A673 (cell line): ENCODE results near the gene TMEM121. TPM values are rescaled to one million over a fixed set of nuclear protein-coding genes. Genes with fewer than 3 reads are reported as not detected.

Source experiments
- BruUV-seq: library from RNA; stranded (reverse); fragments of 400-500 nt; replicated peaks from 2 replicates; lab custom pipeline; 2021; lab: Mats Ljungman, UMichigan
- CTCF ChIA-PET: fragments of 300-600 bp; sonication (Branson Sonifier 250); formaldehyde crosslinking; loops from one replicate; lab custom pipeline; 2022; ENCODE audit warnings: antibody characterized with exemption; lab: Charles Lee
- POLR2A ChIA-PET: fragments of 300-600 bp; sonication (Branson Sonifier 250); formaldehyde crosslinking; loops from one replicate; lab custom pipeline; 2022; ENCODE audit warnings: antibody characterized with exemption; ENCODE audit not compliant: low non-redundant PET; lab: Charles Lee
- DNase-seq: peaks from one replicate; pipeline ENCODE4 v3.0.0-alpha.2; 2015; ENCODE audit warnings: low spot score
- H3K27ac ChIP-seq: fragments of 200-600 bp; sonication (generic); 2 replicates; pipeline ENCODE4 v1.5.1; 2016; ENCODE audit warnings: mixed run types, low read depth, mild to moderate bottlenecking, mixed read lengths, antibody characterized with exemption, low read length; ENCODE audit not compliant: poor library complexity, severe bottlenecking
- H3K27me3 ChIP-seq: fragments of 200-600 bp; sonication (generic); replicated peaks from 2 replicates; pipeline ENCODE4 v1.6.1; 2017; ENCODE audit warnings: mixed run types, low read depth, mild to moderate bottlenecking, mixed read lengths, antibody characterized with exemption, low read length; ENCODE audit not compliant: insufficient read depth, poor library complexity
- H3K36me3 ChIP-seq: fragments of 200-600 bp; sonication (generic); 2 replicates; pipeline ENCODE4 v1.6.1; 2016; ENCODE audit warnings: mixed run types, mild to moderate bottlenecking, mixed read lengths, antibody characterized with exemption, low read length; ENCODE audit not compliant: insufficient read depth, poor library complexity, severe bottlenecking
- H3K4me1 ChIP-seq: fragments of 200-600 bp; sonication (generic); 2 replicates; pipeline ENCODE4 v1.6.1; 2017; ENCODE audit warnings: mixed run types, mild to moderate bottlenecking, mixed read lengths, antibody characterized with exemption, low read length; ENCODE audit not compliant: insufficient read depth, poor library complexity, severe bottlenecking
- H3K4me3 ChIP-seq: fragments of 200-600 bp; sonication (generic); 2 replicates; pipeline ENCODE4 v1.5.1; 2016; ENCODE audit warnings: low read depth, mixed run types, mild to moderate bottlenecking, mixed read lengths, low read length; ENCODE audit not compliant: poor library complexity, severe bottlenecking
- H3K9me3 ChIP-seq: fragments of 200-600 bp; sonication (generic); 2 replicates; pipeline ENCODE4 v1.6.1; 2016; ENCODE audit warnings: mixed run types, low read depth, mild to moderate bottlenecking, mixed read lengths, antibody characterized with exemption, low read length; ENCODE audit not compliant: poor library complexity, severe bottlenecking
- CTCF ChIP-seq: fragments of 300-800, 200-600 bp; sonication (generic); conservative IDR thresholded peaks from 2 replicates; pipeline ENCODE4 v1.5.1; 2017; ENCODE audit warnings: low read depth, mild to moderate bottlenecking, antibody characterized with exemption, low read length, moderate library complexity, mixed read lengths
- EZH2 ChIP-seq: fragments of 200-600 bp; sonication (generic); IDR thresholded peaks from 2 replicates; pipeline ENCODE4 v1.6.1; 2017; ENCODE audit warnings: borderline replicate concordance, low read depth, mild to moderate bottlenecking, mixed read lengths, antibody characterized with exemption, low read length; ENCODE audit not compliant: poor library complexity, severe bottlenecking
- intact Hi-C: fragments of 100-400 bp; cut with micrococcal nuclease; formaldehyde crosslinking; loops from one replicate; pipeline ENCODE4 v1.10.0; 2022; ENCODE audit not compliant: unreplicated experiment
- total RNA-seq: library from RNA; stranded (reverse); gene quantifications from 2 replicates; pipeline ENCODE4 v1.2.3, GENCODE V29; 2021

TMEM121 gene
- total RNA-seq, 1 experiment from 2014 or later = 3.1 TPM

- peak within 1 kb of the TSS; percentile 93 for H3K27ac ChIP-seq
- H3K4me1 ChIP-seq = peaks cover 22% of the 10 kb centered on the region
- DNase-seq = peak; percentile 100
- ChIA-PET POLR2A (interaction anchor here (0.6 kb wide), 1 partner anchor 321 kb away, joined by 7 read pairs; no protein-coding TSS in a partner anchor), CTCF (interaction anchor here (0.9 to 2.8 kb wide), 5 partner anchors 10 to 120 kb away, joined by 3 to 38 read pairs (median 17); no protein-coding TSS in a partner anchor)
- peak within 1 kb of the TSS; percentile 83 for H3K4me3 ChIP-seq
- TF ChIP-seq EZH2 = no peak
- TF ChIP-seq CTCF = peak; percentile 66
- no peaks in the 10 kb centered on the region for H3K9me3 ChIP-seq
- H3K36me3 ChIP-seq = no peaks in the 10 kb centered on the region
- BruUV-seq = no TSS peak
- intact Hi-C loops = loop anchor here (2.0 kb wide), 1 partner anchor 36 kb away; the partner anchor contains the start of gene TMEM121
- H3K27me3 ChIP-seq = no peaks in the 10 kb centered on the region
Measured at GRCh38 chr14:105490572-105491365, 35.6 kb upstream of the TMEM121 start, which contains the start of gene TEDC1. TSS of gene TEDC1 (plus strand) at chr14:105491246. CDS start at chr14:105491376, 130 bp downstream.

- DNase-seq = peak; percentile 87
- no peaks in the 10 kb centered on the region for H3K27me3 ChIP-seq
- ChIA-PET POLR2A (interaction anchor here (0.5 to 0.6 kb wide), 2 partner anchors 8 to 98 kb away, joined by 4 to 8 read pairs; no protein-coding TSS in a partner anchor), CTCF (interaction anchor here (0.5 to 2.8 kb wide), 4 partner anchors 11 to 121 kb away, joined by 3 to 38 read pairs (median 8); no protein-coding TSS in a partner anchor)
- no peaks in the 10 kb centered on the region for H3K36me3 ChIP-seq
- intact Hi-C loops = loop anchor here (2.0 kb wide), 1 partner anchor 35 kb away; the partner anchor contains the start of gene TMEM121
- peaks cover 20% of the 10 kb centered on the region for H3K4me1 ChIP-seq
- H3K4me3 ChIP-seq = peak overlapping the region; percentile 83
- H3K9me3 ChIP-seq = no peaks in the 10 kb centered on the region
- H3K27ac ChIP-seq = peak overlapping the region; percentile 93
- TSS peak; percentile 46 for BruUV-seq
- TF ChIP-seq EZH2 (no peak), CTCF (no peak)
Measured at GRCh38 chr14:105491366-105491973, 34.9 kb upstream of the TMEM121 start.
